Stomach (tissue), 4 donors: ENCODE results near the gene C10orf71.

ENCODE experiments used
- POLR2A ChIP-seq, 4 donors: fragments of 450-650 bp; IDR thresholded peaks; one replicate each; pipeline ENCODE4 v1.6.1; 2016; ENCODE audit warnings: antibody characterized with exemption in 4 of 4, control low read depth in 2 of 4, mild to moderate bottlenecking in 1 of 4, moderate library complexity in 1 of 4
- POLR2AphosphoS5 ChIP-seq, 3 donors: sonication (generic); formaldehyde crosslinking; IDR thresholded peaks; one replicate each; pipeline ENCODE4 v1.6.1; 2016; ENCODE audit warnings: antibody characterized with exemption in 3 of 3
- TF ChIP-seq, protein P1 (sequence below), 7 experiments: fragments of 450-650 bp in 4 of 7; fragments of 200-600 bp in 3 of 7; sonication (generic) in 3 of 7; IDR thresholded peaks; one replicate each; pipeline ENCODE4 v1.5.1; 2016 to 2019; ENCODE audit warnings: antibody characterized with exemption in 7 of 7, control low read depth in 2 of 7, mild to moderate bottlenecking in 1 of 7

DNA sequence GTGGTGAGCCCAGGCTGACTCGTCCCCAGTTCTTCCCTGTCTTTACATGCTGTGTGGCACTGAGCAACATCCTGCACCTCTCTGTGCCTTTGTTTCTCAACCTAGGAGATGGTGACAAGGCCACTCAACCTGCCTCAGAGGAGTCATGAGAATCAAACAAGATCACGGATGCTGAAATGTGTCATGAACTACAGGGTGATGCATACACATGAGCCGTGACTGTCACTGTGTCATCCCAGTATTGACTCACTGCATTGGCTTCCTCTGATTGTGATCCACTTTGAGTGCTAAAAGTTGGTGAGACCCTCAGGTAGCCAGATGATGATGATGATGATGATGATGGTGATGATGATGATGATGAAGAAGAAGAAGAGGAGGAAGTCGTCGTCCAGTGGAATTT lies 11.5 kb downstream of the C10orf71 start:
- TF ChIP-seq POLR2AphosphoS5 (IDR thresholded peaks at IDR 0.05) (no peak), POLR2A (IDR thresholded peaks at IDR 0.05) (no peak)
- TF ChIP-seq, protein P1, sequence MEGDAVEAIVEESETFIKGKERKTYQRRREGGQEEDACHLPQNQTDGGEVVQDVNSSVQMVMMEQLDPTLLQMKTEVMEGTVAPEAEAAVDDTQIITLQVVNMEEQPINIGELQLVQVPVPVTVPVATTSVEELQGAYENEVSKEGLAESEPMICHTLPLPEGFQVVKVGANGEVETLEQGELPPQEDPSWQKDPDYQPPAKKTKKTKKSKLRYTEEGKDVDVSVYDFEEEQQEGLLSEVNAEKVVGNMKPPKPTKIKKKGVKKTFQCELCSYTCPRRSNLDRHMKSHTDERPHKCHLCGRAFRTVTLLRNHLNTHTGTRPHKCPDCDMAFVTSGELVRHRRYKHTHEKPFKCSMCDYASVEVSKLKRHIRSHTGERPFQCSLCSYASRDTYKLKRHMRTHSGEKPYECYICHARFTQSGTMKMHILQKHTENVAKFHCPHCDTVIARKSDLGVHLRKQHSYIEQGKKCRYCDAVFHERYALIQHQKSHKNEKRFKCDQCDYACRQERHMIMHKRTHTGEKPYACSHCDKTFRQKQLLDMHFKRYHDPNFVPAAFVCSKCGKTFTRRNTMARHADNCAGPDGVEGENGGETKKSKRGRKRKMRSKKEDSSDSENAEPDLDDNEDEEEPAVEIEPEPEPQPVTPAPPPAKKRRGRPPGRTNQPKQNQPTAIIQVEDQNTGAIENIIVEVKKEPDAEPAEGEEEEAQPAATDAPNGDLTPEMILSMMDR (IDR thresholded peaks at IDR 0.05), result no peak
